ENCODE results near the gene ETV4.

DNA sequence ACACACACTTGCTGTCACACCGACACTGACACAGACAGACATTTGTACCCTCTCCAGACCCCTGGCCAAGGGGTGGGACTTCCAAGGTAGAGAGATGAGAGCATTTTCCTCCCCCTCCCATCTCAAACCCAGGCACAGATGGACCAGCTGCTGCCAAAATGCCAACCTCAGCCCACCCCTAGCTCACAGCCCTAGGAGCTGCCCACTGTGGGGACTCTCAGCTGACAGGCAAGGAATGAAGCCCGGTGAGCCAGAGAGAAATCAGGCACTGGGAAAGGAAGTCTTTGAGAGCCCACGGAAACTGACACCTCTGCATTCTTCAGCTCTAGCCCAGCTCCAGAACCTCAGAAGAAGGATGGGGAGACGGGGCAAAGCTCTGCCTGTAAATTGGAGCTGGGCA, 2.8 kb downstream of the ETV4 start:
- TF ChIP-seq RCOR1 (IDR thresholded peaks at IDR 0.05; ENCODE audit: low read length) (no peak), RFX5 (IDR thresholded peaks at IDR 0.05; ENCODE audit: low read length) (no peak), GABPA (IDR thresholded peaks at IDR 0.05; ENCODE audit: low read depth) (no peak), TEAD4 (IDR thresholded peaks at IDR 0.05; ENCODE audit: borderline replicate concordance, insufficient read depth) (no peak), CTCF (IDR thresholded peaks at IDR 0.05) (no peak), EZH2phosphoT487 (IDR thresholded peaks at IDR 0.05; ENCODE audit: borderline replicate concordance, low read depth) (no peak), GATA2 (CRISPR knock-in tag; IDR thresholded peaks at IDR 0.05) (no peak), IRF3 (IDR thresholded peaks at IDR 0.05; ENCODE audit: low read depth, low read length) (no peak), YY1 (IDR thresholded peaks at IDR 0.05; ENCODE audit: low read depth) (no peak)
- TF ChIP-seq, protein P1, sequence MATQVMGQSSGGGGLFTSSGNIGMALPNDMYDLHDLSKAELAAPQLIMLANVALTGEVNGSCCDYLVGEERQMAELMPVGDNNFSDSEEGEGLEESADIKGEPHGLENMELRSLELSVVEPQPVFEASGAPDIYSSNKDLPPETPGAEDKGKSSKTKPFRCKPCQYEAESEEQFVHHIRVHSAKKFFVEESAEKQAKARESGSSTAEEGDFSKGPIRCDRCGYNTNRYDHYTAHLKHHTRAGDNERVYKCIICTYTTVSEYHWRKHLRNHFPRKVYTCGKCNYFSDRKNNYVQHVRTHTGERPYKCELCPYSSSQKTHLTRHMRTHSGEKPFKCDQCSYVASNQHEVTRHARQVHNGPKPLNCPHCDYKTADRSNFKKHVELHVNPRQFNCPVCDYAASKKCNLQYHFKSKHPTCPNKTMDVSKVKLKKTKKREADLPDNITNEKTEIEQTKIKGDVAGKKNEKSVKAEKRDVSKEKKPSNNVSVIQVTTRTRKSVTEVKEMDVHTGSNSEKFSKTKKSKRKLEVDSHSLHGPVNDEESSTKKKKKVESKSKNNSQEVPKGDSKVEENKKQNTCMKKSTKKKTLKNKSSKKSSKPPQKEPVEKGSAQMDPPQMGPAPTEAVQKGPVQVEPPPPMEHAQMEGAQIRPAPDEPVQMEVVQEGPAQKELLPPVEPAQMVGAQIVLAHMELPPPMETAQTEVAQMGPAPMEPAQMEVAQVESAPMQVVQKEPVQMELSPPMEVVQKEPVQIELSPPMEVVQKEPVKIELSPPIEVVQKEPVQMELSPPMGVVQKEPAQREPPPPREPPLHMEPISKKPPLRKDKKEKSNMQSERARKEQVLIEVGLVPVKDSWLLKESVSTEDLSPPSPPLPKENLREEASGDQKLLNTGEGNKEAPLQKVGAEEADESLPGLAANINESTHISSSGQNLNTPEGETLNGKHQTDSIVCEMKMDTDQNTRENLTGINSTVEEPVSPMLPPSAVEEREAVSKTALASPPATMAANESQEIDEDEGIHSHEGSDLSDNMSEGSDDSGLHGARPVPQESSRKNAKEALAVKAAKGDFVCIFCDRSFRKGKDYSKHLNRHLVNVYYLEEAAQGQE (IDR thresholded peaks at IDR 0.05; ENCODE audit: low read depth, low read length): no peak
